HG03460 (cell line): ENCODE measurements around the gene VWA5B2.

ENCODE experiments used
- ATAC-seq: cut with Tn5 transposase; IDR thresholded peaks from one replicate; pipeline ENCODE4 v1.9.1; 2021; ENCODE audit not compliant: unreplicated experiment

VWA5B2 gene

DNA sequence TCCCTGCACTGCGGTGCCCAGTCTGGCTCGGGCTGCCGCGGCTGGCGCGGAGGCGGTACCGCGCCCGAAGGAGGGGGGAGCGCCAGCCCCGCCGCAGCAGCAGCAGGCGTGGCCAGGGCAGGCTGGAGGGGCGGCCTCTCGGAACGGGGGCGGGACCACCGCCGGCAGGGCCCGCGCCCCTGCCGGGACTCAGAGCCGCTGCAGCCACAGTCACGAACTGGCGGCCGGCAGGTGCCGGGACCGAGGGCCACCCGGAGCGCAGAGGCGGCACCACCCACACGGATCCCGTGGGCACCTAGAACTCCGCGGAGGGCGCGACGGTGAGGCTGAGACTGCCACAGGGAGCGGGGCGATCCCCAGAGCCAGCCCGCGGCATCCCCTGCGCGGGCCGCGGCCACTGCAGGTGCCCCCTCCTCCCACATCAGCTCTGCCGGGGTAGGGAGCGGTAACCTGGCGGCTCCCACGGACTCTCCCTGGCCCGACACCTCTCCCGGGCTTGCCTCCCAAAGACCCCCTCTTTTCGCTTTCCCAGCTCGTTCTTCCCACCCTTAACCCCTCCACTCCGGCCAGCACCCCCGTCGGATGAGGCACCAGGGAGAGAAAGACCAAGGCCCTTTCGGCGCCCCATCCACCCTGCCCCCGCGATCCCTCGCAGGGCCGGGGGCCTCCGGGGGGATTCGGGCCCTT is at the start of gene VWA5B2:
Gene VWA5B2, plus strand, starts transcription at position 192 of the 687 bp plus-strand sequence. CDS start 944 bp downstream, outside the sequence.
- peak; percentile 66 for ATAC-seq

DNA sequence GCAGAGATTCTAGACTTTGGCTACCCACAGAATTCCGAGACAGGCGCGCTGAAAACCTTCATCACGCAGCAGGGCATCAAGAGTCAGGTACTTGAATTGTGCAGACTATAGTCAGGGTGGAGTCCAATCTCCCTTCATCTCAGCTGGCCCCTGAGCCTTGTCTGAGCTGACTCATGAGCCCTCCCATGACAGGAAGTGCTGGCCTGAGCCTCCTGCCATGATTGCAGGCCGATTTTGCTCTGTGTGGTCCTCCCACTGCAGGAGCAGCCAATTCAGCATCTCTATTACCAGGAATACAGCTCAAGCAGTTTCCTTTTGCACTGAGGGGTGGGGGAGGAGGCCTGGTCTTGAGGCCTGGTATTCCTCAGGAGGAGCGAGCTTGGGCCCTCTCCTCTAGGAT is 49.2 kb upstream of the VWA5B2 start:
- ATAC-seq = no peak

- no peak for ATAC-seq
Observed at GRCh38 chr3:184181596-184181995, 47.8 kb upstream of the VWA5B2 start.

DNA sequence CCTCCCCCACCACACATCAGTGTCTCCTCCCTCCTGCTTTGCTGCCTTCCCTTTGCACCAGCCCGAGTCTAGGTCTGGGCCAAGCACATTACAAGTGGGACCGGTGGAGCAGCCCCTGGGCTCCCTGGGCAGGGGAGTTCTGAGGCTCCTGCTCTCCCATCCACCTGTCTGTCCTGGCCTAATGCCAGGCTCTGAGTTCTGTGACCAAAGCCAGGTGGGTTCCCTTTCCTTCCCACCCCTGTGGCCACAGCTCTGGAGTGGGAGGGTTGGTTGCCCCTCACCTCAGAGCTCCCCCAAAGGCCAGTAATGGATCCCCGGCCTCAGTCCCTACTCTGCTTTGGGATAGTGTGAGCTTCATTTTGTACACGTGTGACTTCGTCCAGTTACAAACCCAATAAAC is 45.7 kb upstream of the VWA5B2 start:
- ATAC-seq = no peak

- no peak for ATAC-seq
Observed at GRCh38 chr3:184184546-184185230, 44.7 kb upstream of the VWA5B2 start.

DNA sequence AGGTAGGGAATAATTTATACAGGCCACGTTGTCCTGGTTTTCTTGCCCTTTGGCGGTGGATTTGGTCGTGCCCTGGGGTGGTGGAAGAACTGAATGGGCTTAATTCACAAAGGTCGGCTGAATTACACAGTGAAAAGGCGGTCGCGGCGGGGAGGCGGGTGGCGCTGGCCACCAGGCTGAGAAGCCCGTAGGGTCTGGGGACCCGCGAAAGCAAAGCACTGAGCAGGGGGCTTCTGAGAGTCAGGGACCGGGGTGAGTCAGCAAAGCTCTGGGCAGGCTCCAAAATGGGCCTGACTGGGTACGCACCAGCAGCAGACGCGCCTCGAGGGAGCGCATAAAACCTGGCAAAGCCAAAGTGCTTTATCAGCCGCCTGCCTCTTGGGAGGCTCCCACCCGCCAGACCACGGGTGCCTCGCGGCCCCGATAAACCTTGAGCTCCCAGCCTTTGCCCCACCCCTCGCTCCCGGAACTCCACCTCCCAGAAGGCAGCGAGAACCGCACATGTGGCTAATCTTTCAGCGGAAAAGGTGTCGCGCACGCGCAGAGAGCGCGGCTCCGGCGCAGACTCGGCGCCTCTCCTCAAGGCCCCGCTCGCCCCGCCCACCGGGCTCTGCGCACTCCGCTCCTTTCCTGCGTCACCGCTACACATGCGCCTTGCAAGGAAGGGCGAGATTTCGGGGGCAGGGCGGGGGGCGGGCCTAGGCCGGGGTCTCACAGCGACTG is 43.8 kb upstream of the VWA5B2 start:
- peak; percentile 89 for ATAC-seq

DNA sequence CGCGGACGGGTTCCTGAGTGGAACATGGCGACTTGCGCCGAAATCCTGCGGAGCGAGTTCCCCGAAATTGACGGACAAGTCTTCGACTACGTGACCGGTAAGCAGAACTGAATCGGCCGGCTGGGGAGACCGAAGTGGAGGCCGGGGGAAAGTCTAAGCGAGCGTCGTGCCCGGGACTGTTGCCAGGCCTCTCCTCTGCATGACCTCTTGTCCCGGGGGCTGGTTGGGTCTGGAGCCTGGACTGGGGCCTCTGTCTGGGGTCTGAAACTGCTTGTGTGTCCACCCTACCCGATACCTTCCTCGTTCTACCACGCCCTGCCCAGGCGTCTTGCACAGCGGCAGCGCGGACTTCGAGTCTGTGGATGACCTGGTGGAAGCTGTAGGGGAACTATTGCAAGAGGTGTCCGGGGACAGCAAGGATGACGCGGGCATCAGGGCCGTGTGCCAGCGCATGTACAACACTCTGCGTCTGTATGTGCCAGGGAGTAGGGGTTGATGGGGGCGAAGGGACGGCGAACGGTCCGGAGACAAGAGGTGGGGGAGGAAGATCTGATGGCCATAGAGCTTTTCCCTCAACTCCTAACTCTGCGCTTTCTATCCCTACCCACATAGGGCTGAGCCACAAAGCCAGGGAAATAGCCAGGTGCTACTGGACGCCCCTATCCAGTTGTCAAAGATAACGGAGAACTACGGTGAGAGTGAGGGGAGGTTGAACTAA is 43.0 kb upstream of the VWA5B2 start, which contains the start of gene ABCF3:
Gene ABCF3, plus strand, starts transcription at position 16 of the 718 bp plus-strand sequence. Its CDS starts 9 bp downstream, at position 25.
- ATAC-seq = peak; percentile 25

DNA sequence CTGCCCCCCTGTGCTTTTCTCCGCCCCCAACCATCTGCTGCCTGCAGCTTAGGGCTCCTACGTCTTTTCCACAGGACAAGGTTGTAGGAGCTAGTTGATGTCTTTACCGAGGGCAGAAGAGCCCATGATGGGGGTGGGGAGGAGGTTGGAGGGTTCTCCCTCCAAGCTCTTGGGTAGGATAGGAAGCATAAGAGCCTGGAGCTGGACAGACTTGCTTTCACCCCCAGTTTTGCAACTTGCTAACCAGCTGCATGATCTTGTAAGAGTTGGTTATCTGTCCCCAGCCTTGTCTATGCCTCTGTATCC is 42.5 kb upstream of the VWA5B2 start:
- ATAC-seq = no peak

- no peak for ATAC-seq
Observed at GRCh38 chr3:184188080-184188479, 41.3 kb upstream of the VWA5B2 start.

DNA sequence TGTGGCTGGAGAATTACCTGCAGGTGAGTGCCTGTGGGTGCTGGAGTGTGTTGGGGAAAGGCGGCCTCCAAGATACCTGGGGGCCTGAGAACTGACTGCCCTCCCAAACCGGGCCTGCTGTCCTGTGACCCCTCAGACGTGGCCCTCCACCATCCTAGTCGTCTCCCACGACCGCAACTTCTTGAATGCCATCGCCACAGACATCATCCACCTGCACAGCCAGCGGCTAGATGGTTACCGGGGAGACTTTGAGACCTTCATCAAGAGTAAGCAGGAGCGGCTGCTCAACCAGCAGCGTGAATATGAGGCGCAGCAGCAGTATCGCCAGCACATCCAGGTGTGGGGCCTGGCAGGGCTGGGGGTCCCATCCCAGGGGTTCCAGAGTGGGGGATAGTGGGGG is 40.0 kb upstream of the VWA5B2 start:
- ATAC-seq = no peak

DNA sequence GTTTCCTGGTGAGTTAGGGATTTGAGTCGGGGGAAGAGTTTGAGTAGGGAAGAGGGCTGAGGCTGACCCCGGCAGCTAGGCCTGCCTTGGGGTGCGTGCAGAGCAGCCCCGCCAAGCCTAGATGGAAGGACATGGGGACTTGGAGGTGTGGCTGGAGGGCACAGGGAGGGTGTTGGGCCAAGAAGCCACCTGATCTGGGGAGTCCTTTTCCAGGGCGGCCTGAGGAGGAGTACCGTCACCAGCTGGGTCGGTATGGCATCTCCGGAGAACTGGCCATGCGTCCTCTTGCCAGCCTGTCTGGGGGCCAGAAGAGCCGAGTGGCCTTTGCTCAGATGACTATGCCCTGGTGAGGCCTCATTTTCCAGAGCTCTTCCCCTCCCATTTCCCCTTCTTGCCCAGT is 36.5 kb upstream of the VWA5B2 start:
- no peak for ATAC-seq

GRCh38 chr3:184193991-184194539 is 35.3 kb upstream of the VWA5B2 start:
- no peak for ATAC-seq

- ATAC-seq = no peak
Observed at GRCh38 chr3:184196536-184196935, 32.8 kb upstream of the VWA5B2 start.

DNA sequence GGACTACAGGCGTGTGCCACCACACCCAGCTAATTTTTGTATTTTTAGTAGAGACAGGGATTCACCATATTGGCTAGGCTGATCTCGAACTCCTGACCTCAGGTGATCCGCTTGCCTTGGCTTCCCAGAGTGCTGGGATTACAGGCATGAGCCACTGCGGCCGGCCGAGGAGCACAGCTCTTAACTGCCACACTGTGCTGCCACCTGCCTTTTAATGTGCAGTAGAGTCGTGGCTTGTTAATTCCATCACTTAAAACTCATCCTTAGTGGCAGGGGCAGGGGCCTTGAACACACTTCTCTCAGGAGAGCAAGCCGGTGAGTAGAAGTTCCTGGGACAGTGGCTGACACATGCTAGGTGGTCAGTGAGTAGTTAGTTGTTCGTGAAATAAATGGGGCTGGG is 30.9 kb upstream of the VWA5B2 start:
- no peak for ATAC-seq

DNA sequence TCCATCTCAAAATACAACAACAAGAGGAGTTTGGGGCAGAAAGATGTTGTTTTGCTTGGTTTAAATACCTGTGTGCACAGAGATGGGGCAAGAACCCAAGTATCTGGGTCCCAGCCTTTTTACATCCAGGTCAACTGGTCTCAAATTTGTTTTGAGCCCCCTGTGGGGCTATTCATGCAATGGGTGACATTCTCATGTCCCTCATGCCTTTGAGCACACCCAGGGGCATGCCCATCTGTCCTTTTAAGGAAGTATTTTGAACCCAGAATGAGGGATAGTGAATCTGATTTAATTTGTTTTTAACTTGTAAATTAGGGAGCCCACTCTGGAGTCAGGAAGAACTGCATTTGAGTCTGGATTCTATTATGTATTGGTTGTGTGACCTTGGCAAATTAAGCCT is 28.6 kb upstream of the VWA5B2 start:
- ATAC-seq = no peak

- ATAC-seq = no peak
Observed at GRCh38 chr3:184203526-184203925, 25.9 kb upstream of the VWA5B2 start.

DNA sequence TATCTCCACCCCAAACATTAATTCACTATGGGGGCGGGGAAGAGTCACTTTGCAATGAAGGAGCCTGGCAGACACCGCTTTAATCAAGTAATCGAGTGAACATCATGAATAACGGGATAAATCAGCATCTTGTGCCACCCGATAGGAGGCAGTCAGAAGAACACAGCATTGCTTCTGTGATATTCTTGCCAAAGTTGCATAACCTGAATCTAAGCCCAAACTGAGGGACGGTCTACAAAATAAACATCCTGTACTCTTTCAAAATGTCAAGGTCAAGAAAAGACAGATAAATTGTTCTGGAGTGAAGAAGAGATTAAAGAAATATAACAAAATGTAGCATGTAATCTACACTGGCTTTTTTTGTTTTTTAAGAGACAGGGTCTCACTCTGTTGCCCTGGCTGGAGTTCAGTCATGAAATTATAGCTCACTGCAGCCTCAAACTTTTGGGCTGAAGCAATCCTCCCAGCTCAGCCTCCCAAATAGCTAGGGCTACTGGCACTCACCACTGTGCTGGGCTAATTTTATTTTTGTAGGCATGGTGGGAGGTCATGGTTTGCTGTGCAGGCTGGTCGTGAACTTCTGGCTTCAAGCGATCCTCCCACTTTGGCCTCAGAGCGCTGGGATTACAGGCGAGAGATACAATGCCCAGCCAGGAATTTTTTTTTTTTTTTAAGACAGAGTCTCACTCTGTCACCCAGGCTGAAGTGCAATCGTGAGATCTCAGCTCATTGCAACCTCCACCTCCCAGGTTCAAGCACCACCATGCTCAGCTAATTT is 20.1 kb upstream of the VWA5B2 start:
- no peak for ATAC-seq

DNA sequence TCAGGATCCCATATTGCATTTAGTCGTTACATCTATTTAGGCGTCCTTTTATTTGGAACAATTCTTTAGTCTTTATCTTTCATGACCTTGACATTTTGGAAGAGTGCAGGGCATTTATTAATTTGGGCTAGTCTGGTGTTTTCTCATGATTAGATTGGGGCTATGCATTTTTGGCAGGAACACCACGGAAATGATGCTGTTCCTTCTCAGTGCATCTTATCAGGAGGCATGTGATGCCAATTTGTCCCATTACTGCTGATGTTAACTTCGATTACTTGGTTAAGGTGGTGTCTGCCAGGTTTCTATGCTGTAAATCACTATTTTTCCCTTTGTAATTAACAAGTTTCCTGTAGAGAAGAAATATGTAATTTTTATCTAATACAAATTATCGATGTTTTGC is 18.1 kb upstream of the VWA5B2 start:
- no peak for ATAC-seq

DNA sequence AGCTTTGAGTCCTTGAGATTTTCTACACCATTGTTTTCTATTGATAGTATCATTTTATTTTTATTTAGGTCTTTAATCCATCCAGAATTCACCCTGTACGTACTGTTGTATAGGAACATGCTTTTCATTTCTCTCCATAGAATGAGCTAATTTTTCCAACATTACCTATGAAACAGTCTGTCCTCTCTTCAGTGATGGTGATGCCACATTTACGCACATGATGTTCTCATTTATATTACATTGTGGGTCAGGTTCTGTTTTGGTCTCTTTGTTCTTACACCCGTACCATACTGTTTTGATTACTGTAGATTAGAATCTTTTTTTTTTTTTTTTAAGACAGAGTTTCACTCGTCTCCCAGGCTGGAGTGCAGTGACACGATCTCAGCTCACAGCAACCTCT is 17.7 kb upstream of the VWA5B2 start:
- ATAC-seq = no peak

DNA sequence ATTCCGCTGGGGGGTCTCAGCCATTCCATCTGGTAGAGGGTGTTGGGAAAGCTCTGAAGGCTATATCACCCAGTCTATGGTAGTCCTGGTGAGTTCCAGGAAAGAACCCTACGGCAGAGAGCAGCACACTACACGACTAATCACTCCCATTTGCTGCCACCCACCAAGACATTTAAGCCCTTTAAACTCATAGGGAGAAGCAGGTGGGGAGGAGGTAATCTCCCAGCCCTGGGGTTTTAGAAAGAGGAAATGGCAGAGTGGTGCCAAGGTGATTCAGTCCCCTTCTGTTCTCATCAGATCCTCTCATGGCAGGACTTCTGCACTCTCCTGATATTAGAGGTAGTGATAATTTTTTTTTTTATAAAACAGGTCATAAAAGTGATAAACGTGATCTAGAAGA is 10.6 kb upstream of the VWA5B2 start:
- ATAC-seq = no peak
